GM18861 (cell line): ENCODE results near the gene P2RX3.
"Not testable (repeated sequence)": the region's sequence is repeated elsewhere in the genome, so short reads cannot be mapped to it uniquely, and the experiment has no call there.

ENCODE experiments used
- ATAC-seq: cut with Tn5 transposase; IDR thresholded peaks from one replicate; pipeline ENCODE4 v1.9.1; 2021; ENCODE audit not compliant: unreplicated experiment

P2RX3 gene

GRCh38 chr11:57348052-57348451, 9.9 kb downstream of the P2RX3 start:
- ATAC-seq, result no peak

- no peak for ATAC-seq
Observed at GRCh38 chr11:57348636-57349313, 10.6 kb downstream of the P2RX3 start.

GRCh38 chr11:57349491-57350274, 11.5 kb downstream of the P2RX3 start:
- no peak for ATAC-seq

GRCh38 chr11:57353036-57353435, 14.9 kb downstream of the P2RX3 start:
- ATAC-seq, result no peak

GRCh38 chr11:57353446-57353845, 15.3 kb downstream of the P2RX3 start:
- no peak for ATAC-seq

- ATAC-seq, result no peak
Observed at GRCh38 chr11:57353852-57354251, 15.7 kb downstream of the P2RX3 start.

GRCh38 chr11:57354699-57355098, 16.5 kb downstream of the P2RX3 start:
- ATAC-seq, result no peak

GRCh38 chr11:57356268-57356667, 18.1 kb downstream of the P2RX3 start:
- ATAC-seq, result no peak

GRCh38 chr11:57357310-57357709, 19.2 kb downstream of the P2RX3 start:
- ATAC-seq, result no peak

GRCh38 chr11:57357856-57358255, 19.7 kb downstream of the P2RX3 start:
- no peak for ATAC-seq

GRCh38 chr11:57358543-57358961, 20.4 kb downstream of the P2RX3 start:
- ATAC-seq, result no peak

GRCh38 chr11:57358991-57359390, 20.8 kb downstream of the P2RX3 start:
- ATAC-seq, result no peak

GRCh38 chr11:57359396-57359795, 21.2 kb downstream of the P2RX3 start:
- ATAC-seq, result no peak

- no peak for ATAC-seq
Observed at GRCh38 chr11:57359896-57360690, 21.9 kb downstream of the P2RX3 start.

- no peak for ATAC-seq
Observed at GRCh38 chr11:57360991-57361390, 22.8 kb downstream of the P2RX3 start.

- not testable (repeated sequence) for ATAC-seq
Observed at GRCh38 chr11:57361420-57361819, 23.3 kb downstream of the P2RX3 start.

GRCh38 chr11:57361926-57362325, 23.8 kb downstream of the P2RX3 start:
- ATAC-seq, result no peak

- ATAC-seq, result no peak
Observed at GRCh38 chr11:57363131-57364080, 25.3 kb downstream of the P2RX3 start.

- ATAC-seq, result no peak
Observed at GRCh38 chr11:57364851-57365660, 26.9 kb downstream of the P2RX3 start.
